Measurements from ENCODE around the gene RUNX2.

The RUNX2 gene

DNA sequence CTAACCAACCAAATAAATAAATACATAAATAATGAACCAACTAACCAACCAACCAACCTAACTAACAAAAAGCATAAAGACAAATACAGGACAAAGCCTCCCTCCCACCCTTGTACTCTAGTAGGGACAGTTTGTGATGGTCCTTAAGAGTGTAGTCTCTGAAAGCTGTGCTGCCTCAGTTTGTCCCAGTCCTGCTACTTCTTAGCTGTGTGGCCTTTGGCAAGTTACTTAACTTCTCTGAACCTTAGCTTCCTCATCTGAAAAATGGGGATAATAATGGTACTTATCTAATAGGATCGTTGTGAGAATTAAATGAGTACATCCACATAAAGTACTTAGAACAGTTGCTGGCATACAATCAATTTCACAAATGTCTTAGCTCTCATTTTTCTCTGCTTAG lies 282.2 kb downstream of the RUNX2 start:
- no peak overlapping the region for H3K27ac ChIP-seq (ENCODE audit: low read length)
- H3K27me3 ChIP-seq (ENCODE audit: control insufficient read depth, insufficient read depth, low read length) = no peaks in the 10 kb centered on the region
- no peak overlapping the region for H3K9ac ChIP-seq (ENCODE audit: low read length)
- no peak overlapping the region for H3K4me3 ChIP-seq (ENCODE audit: low read length)
- H3K4me1 ChIP-seq (ENCODE audit: control insufficient read depth, low read depth, low read length) = no peaks in the 10 kb centered on the region
- H3K9me3 ChIP-seq (ENCODE audit: control insufficient read depth, low read depth, low read length) = no peaks in the 10 kb centered on the region
- no peaks in the 10 kb centered on the region for H3K36me3 ChIP-seq (ENCODE audit: control insufficient read depth, low read depth, low read length)

DNA sequence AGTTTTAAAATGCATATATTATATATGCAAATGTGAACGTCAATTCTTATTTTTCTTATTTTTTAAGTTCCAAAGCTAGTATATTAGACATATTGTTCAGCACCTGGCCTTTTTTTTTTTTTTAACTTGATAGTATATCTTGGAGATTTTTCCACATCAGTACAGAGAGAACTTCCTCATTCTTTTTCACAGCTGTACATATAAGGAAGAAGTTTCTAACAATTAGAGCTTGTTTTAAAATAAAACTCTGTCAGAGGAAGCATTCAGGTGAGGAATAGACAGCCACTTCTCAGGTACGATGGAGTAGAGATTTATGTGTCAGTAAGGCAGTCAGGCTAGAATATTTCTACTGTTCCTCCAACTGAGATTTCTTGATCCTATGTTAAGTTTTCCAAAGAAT lies 282.7 kb downstream of the RUNX2 start:
- Histone ChIP-seq H3K27ac (ENCODE audit: low read length) (no peak overlapping the region), H3K9me3 (ENCODE audit: control insufficient read depth, low read depth, low read length) (no peaks in the 10 kb centered on the region), H3K27me3 (ENCODE audit: control insufficient read depth, insufficient read depth, low read length) (no peaks in the 10 kb centered on the region), H3K4me3 (ENCODE audit: low read length) (no peak overlapping the region), H3K9ac (ENCODE audit: low read length) (no peak overlapping the region), H3K4me1 (ENCODE audit: control insufficient read depth, low read depth, low read length) (no peaks in the 10 kb centered on the region), H3K36me3 (ENCODE audit: control insufficient read depth, low read depth, low read length) (no peaks in the 10 kb centered on the region)

DNA sequence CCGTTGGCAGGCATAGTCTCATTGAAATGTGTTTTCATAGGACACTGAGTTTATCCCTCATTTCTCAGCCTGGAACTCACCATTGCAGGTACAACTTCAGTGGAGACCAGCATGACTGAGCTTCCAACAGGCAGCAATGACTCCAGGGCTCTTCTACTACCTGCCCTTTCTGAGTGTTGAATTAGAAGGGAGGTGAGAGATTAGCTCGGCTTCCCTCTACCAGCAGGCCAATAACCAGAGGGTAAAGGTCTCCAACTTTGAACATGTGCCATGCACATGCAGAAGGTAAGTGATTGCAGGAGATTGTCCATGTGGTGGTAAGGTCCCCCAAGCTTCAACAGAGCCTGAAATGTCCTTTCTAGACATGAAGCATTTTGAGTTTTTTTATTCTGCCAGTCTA lies 283.4 kb downstream of the RUNX2 start:
- H3K9ac ChIP-seq (ENCODE audit: low read length) = no peak overlapping the region
- no peaks in the 10 kb centered on the region for H3K4me1 ChIP-seq (ENCODE audit: control insufficient read depth, low read depth, low read length)
- no peaks in the 10 kb centered on the region for H3K9me3 ChIP-seq (ENCODE audit: control insufficient read depth, low read depth, low read length)
- H3K36me3 ChIP-seq (ENCODE audit: control insufficient read depth, low read depth, low read length) = no peaks in the 10 kb centered on the region
- no peak overlapping the region for H3K27ac ChIP-seq (ENCODE audit: low read length)
- no peak overlapping the region for H3K4me3 ChIP-seq (ENCODE audit: low read length)
- H3K27me3 ChIP-seq (ENCODE audit: control insufficient read depth, insufficient read depth, low read length) = no peaks in the 10 kb centered on the region

DNA sequence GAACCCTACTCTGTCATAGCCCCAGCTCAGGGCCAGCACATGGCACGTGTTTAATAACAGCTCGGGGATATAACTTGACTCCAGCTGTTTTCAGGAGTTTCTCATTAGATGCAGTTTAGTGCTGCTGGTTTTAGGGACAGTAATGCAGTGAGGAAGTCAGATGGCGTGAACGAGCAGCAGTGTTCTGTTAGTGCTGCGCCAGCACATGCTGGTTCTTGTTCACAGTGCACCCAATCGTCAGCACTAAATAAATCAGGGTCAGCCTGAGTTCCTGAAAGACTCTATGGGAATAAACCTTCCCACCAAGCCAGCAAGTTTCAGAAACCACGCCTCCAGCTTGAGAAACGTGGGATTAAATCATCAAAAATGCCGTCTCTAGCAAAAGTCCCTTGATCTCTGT lies 285.5 kb downstream of the RUNX2 start:
- Histone ChIP-seq H3K27me3 (ENCODE audit: control insufficient read depth, insufficient read depth, low read length) (no peaks in the 10 kb centered on the region), H3K9ac (ENCODE audit: low read length) (no peak overlapping the region), H3K27ac (ENCODE audit: low read length) (no peak overlapping the region), H3K9me3 (ENCODE audit: control insufficient read depth, low read depth, low read length) (no peaks in the 10 kb centered on the region), H3K4me1 (ENCODE audit: control insufficient read depth, low read depth, low read length) (peaks cover 6% of the 10 kb centered on the region), H3K36me3 (ENCODE audit: control insufficient read depth, low read depth, low read length) (no peaks in the 10 kb centered on the region), H3K4me3 (ENCODE audit: low read length) (no peak overlapping the region)

DNA sequence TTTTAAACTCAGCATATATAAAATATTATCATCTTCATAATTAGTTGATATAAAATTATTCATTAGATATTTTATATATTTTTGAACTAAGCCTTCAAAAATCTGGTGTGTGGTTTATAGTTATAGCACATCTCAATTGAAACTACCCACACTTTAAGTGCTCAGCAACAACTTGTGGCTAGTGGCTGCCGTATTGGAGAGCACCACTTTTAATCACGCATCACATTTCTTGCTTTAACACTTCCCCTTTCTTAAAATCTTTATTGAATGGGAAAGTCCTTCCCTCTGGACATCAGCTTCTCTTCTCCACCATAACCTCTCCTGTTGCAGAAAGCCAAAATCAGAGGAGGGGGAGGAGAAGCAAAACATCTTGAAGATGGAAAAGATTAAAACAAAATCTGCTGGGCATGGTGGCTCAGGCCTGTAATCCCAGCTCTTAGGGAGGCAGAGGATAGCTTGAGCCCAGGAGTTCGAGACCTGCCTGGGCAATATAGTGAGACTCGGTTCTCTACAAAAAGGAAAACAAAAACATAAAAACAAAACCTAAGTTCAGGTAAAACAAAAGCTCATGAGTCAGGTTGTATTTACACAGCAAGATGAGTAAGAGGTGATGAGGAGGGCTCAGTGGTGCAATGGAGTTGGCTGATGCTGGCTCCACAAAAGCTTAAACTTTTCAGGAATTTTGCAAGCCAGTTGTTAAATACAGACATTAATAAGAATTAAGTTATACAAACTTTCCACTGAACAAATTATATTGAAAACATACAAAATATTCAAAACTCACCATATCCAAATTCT lies 286.6 kb downstream of the RUNX2 start:
- peaks cover 6% of the 10 kb centered on the region for H3K4me1 ChIP-seq (ENCODE audit: control insufficient read depth, low read depth, low read length)
- H3K27me3 ChIP-seq (ENCODE audit: control insufficient read depth, insufficient read depth, low read length) = no peaks in the 10 kb centered on the region
- H3K9ac ChIP-seq (ENCODE audit: low read length) = no peak overlapping the region
- H3K4me3 ChIP-seq (ENCODE audit: low read length) = no peak overlapping the region
- H3K36me3 ChIP-seq (ENCODE audit: control insufficient read depth, low read depth, low read length) = no peaks in the 10 kb centered on the region
- H3K27ac ChIP-seq (ENCODE audit: low read length) = no peak overlapping the region
- H3K9me3 ChIP-seq (ENCODE audit: control insufficient read depth, low read depth, low read length) = no peaks in the 10 kb centered on the region

DNA sequence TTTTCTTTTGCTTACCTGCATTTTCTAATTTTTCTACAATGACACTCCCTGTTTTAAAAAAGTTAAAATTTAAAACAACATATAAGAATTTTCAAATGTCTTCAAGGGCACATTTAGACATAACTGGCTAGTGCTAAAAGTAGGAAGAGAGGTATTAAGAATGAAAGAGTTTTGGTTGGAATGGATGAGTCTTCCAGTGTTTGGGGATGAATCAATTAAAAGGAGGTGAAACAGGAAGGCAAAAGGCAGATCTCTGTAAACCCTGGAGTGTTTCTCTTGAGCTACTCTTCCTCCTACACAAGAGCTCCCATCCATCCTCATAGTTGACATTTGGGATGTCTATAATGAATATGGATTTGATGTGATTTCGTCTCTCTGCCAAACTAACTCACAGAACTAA lies 288.1 kb downstream of the RUNX2 start:
- H3K27me3 ChIP-seq (ENCODE audit: control insufficient read depth, insufficient read depth, low read length) = no peaks in the 10 kb centered on the region
- no peak overlapping the region for H3K4me3 ChIP-seq (ENCODE audit: low read length)
- H3K4me1 ChIP-seq (ENCODE audit: control insufficient read depth, low read depth, low read length) = peaks cover 6% of the 10 kb centered on the region
- H3K27ac ChIP-seq (ENCODE audit: low read length) = no peak overlapping the region
- no peaks in the 10 kb centered on the region for H3K36me3 ChIP-seq (ENCODE audit: control insufficient read depth, low read depth, low read length)
- H3K9ac ChIP-seq (ENCODE audit: low read length) = no peak overlapping the region
- no peaks in the 10 kb centered on the region for H3K9me3 ChIP-seq (ENCODE audit: control insufficient read depth, low read depth, low read length)

DNA sequence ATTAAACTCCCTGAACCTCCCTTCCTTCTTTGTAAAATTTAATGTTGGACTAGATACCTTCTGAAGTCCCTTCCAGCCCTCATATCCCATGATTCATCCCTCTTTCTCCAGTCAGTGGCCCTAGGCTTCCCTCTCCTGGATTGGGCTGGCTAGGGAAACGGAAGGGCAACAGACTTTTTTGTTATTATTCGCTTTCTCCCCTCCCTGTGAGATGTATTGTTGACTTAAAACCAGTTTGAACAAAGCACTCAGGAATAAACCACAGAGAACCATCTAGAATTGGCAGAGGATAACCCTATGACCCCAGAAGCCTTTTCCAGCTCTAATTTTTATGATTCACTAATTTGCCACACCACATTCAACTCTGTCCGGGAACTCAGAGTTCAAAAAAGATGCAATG lies 289.3 kb downstream of the RUNX2 start:
- Histone ChIP-seq H3K4me3 (ENCODE audit: low read length) (no peak overlapping the region), H3K4me1 (ENCODE audit: control insufficient read depth, low read depth, low read length) (peaks cover 6% of the 10 kb centered on the region), H3K27me3 (ENCODE audit: control insufficient read depth, insufficient read depth, low read length) (no peaks in the 10 kb centered on the region), H3K9me3 (ENCODE audit: control insufficient read depth, low read depth, low read length) (no peaks in the 10 kb centered on the region), H3K27ac (ENCODE audit: low read length) (no peak overlapping the region), H3K9ac (ENCODE audit: low read length) (no peak overlapping the region), H3K36me3 (ENCODE audit: control insufficient read depth, low read depth, low read length) (no peaks in the 10 kb centered on the region)

DNA sequence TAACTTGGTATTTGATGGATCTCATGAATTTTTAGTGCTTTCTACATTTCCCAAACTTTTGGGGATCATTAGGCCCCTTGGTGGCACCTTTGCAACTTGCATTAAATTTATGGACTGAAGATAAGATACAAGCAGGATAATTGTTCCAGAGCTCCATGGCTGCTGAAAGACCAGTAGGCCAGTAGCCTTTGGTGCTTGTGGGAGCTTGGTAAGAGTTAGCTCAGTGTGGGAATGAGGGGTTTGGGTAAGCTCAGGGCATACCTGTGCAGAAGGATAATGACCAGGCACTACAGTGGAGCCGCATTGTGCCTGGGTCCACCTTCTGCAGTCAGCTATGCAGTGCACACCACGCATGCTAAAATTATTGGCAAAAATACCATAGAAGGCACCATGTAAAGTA lies 290.1 kb downstream of the RUNX2 start:
- Histone ChIP-seq H3K4me3 (ENCODE audit: low read length) (no peak overlapping the region), H3K27ac (ENCODE audit: low read length) (no peak overlapping the region), H3K27me3 (ENCODE audit: control insufficient read depth, insufficient read depth, low read length) (no peaks in the 10 kb centered on the region), H3K36me3 (ENCODE audit: control insufficient read depth, low read depth, low read length) (no peaks in the 10 kb centered on the region), H3K9ac (ENCODE audit: low read length) (no peak overlapping the region), H3K9me3 (ENCODE audit: control insufficient read depth, low read depth, low read length) (no peaks in the 10 kb centered on the region), H3K4me1 (ENCODE audit: control insufficient read depth, low read depth, low read length) (peaks cover 6% of the 10 kb centered on the region)

DNA sequence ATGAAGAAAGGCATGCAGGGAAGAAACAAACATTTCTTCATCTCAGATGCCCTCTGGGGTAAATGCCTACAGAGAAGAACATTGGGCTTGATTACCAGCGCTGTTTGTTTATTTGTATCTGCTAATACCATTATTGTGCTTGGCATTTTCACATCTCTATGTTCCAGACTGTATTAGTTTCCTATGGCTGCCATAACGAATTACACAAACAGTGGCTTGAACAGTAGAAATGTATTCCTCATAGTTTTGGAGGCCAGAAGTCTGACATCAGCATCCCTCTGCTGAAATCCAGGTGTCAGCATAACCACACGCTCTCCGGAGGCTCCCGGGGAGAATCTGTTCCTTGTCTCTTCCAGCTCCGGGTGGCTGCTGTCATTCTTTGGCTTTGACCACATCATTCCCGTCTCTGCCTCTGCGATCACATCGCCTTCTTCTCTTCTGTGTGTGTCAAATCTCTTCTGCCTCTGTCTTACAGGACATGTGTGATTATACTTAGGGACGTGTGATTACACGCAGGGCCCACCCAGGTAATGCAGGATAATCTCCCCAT lies 291.2 kb downstream of the RUNX2 start:
- Histone ChIP-seq H3K36me3 (ENCODE audit: control insufficient read depth, low read depth, low read length) (no peaks in the 10 kb centered on the region), H3K27me3 (ENCODE audit: control insufficient read depth, insufficient read depth, low read length) (no peaks in the 10 kb centered on the region), H3K4me1 (ENCODE audit: control insufficient read depth, low read depth, low read length) (peaks cover 6% of the 10 kb centered on the region), H3K4me3 (ENCODE audit: low read length) (no peak overlapping the region), H3K9me3 (ENCODE audit: control insufficient read depth, low read depth, low read length) (no peaks in the 10 kb centered on the region), H3K27ac (ENCODE audit: low read length) (no peak overlapping the region), H3K9ac (ENCODE audit: low read length) (no peak overlapping the region)

DNA sequence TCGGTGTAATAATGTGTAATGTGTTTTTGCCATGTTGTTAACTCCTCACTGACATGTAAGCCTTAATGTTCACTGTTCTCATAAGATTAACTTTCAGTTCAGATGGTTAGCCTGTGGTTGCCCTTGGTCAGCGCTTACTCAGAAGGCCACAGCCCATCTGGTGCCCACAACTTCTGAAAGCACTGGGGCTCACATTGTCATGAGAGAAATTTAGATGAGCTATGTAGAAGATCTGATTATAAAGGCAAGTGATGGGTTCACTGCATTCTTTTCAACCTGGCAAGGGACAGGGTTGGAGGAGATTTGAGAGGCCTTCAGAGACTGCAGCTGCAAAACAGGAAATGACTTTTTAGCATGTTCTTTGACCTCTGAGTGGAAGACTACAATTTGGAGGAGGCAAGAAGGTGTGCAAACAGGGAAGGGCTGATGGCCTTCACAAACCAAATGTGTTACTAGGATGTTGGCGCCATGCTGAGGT lies 291.9 kb downstream of the RUNX2 start:
- H3K4me1 ChIP-seq (ENCODE audit: control insufficient read depth, low read depth, low read length) = peaks cover 6% of the 10 kb centered on the region
- no peaks in the 10 kb centered on the region for H3K36me3 ChIP-seq (ENCODE audit: control insufficient read depth, low read depth, low read length)
- H3K9me3 ChIP-seq (ENCODE audit: control insufficient read depth, low read depth, low read length) = no peaks in the 10 kb centered on the region
- H3K27ac ChIP-seq (ENCODE audit: low read length) = no peak overlapping the region
- H3K4me3 ChIP-seq (ENCODE audit: low read length) = no peak overlapping the region
- no peaks in the 10 kb centered on the region for H3K27me3 ChIP-seq (ENCODE audit: control insufficient read depth, insufficient read depth, low read length)
- no peak overlapping the region for H3K9ac ChIP-seq (ENCODE audit: low read length)

DNA sequence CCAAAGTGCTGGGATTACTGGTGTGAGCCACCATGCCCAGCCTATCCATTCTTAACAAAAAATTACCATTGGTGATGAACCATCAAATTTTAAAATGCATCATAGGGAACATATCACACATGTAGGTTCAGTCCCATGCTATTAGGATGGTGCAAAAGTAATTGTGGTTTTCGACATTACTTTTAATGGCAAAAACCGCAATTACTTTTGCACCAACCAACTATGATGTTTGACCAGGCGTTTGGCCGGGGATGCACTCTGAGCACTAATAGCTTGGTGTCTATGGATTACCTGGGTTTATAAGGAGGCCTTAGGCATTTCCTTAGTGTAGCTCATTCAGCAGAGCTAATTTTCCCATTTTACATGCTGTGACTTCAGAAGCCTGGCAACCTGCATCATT lies 296.1 kb downstream of the RUNX2 start:
- Histone ChIP-seq H3K27ac (ENCODE audit: low read length) (no peak overlapping the region), H3K27me3 (ENCODE audit: control insufficient read depth, insufficient read depth, low read length) (no peaks in the 10 kb centered on the region), H3K36me3 (ENCODE audit: control insufficient read depth, low read depth, low read length) (no peaks in the 10 kb centered on the region), H3K9ac (ENCODE audit: low read length) (no peak overlapping the region), H3K4me3 (ENCODE audit: low read length) (no peak overlapping the region), H3K4me1 (ENCODE audit: control insufficient read depth, low read depth, low read length) (no peaks in the 10 kb centered on the region), H3K9me3 (ENCODE audit: control insufficient read depth, low read depth, low read length) (no peaks in the 10 kb centered on the region)

DNA sequence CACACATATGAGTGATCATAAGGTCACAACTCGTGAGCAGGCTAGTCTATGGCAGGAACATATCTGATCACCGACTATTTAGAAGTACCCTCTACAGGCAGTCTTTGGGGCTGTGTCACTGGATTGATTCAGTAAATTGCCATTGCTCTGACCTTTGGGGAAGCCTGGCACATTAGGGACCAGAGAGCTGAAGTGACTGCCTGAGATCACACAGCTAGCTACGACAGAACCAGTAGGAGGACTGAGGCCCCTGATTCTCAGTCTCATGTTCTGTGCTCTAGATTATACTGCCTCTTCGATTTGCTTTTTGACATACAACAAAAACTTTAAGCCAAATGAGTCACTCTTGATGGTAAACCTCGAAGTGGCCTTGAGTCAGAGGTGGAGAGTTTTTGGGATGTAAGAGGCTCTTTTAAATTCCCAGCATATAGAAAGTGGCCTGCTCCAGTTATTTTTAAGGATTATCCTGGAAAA lies 297.1 kb downstream of the RUNX2 start:
- no peaks in the 10 kb centered on the region for H3K36me3 ChIP-seq (ENCODE audit: control insufficient read depth, low read depth, low read length)
- H3K27ac ChIP-seq (ENCODE audit: low read length) = no peak overlapping the region
- H3K9ac ChIP-seq (ENCODE audit: low read length) = no peak overlapping the region
- H3K4me3 ChIP-seq (ENCODE audit: low read length) = no peak overlapping the region
- no peaks in the 10 kb centered on the region for H3K4me1 ChIP-seq (ENCODE audit: control insufficient read depth, low read depth, low read length)
- H3K27me3 ChIP-seq (ENCODE audit: control insufficient read depth, insufficient read depth, low read length) = no peaks in the 10 kb centered on the region
- H3K9me3 ChIP-seq (ENCODE audit: control insufficient read depth, low read depth, low read length) = no peaks in the 10 kb centered on the region

All from iPS-18a (cell line).